NB4 (cell line): ENCODE measurements around the gene HECTD4.
"Not testable (repeated sequence)": the region's sequence is repeated elsewhere in the genome, so short reads cannot be mapped to it uniquely, and the experiment has no call there.

Experiments used
- DNase-seq: peaks from one replicate; pipeline ENCODE4 v3.0.0; 2010; ENCODE audit warnings: low read depth
- H3K4me3 ChIP-seq: one replicate; pipeline ENCODE4 v1.5.1; 2011; ENCODE audit warnings: mild to moderate bottlenecking, low read depth, low read length, moderate library complexity
- MYC ChIP-seq: IDR thresholded peaks from 2 replicates; pipeline ENCODE4 v1.6.1; 2011; ENCODE audit warnings: low read depth, low read length
- POLR2A ChIP-seq: IDR thresholded peaks from 2 replicates; pipeline ENCODE4 v1.6.1; 2011; ENCODE audit warnings: mild to moderate bottlenecking; ENCODE audit not compliant: insufficient read length; ENCODE audit errors: extremely low read depth
- TF ChIP-seq, protein P1 (sequence below): IDR thresholded peaks from 2 replicates; pipeline ENCODE4 v1.6.1; 2011; ENCODE audit warnings: low read depth, low read length
- TF ChIP-seq, protein P2 (sequence below): IDR thresholded peaks from one replicate; pipeline ENCODE4 v1.5.1; 2012; ENCODE audit warnings: low read depth, low read length

HECTD4 gene

DNA sequence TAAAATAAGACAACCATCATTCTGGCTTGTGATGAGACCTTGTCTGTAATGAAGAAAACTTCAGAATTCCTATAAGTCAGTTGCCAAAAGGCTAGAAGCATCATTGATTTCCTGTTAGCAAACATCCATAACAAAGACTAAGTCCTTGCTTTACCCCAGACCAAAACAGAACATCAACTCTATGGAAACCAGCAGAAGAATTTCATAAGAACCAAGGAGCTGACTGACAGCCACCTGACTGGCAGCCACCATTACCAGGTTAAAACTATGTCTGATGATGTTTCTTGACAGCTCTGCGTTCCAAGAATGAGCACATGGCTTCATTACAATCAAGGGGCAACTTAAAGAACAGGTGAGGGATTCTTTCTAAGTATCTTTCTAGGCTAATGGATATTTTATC is 29.3 kb downstream of the HECTD4 start:
- DNase-seq = no peak
- TF ChIP-seq, protein P1, sequence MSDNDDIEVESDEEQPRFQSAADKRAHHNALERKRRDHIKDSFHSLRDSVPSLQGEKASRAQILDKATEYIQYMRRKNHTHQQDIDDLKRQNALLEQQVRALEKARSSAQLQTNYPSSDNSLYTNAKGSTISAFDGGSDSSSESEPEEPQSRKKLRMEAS = peak; percentile 49
- TF ChIP-seq MYC = no peak

DNA sequence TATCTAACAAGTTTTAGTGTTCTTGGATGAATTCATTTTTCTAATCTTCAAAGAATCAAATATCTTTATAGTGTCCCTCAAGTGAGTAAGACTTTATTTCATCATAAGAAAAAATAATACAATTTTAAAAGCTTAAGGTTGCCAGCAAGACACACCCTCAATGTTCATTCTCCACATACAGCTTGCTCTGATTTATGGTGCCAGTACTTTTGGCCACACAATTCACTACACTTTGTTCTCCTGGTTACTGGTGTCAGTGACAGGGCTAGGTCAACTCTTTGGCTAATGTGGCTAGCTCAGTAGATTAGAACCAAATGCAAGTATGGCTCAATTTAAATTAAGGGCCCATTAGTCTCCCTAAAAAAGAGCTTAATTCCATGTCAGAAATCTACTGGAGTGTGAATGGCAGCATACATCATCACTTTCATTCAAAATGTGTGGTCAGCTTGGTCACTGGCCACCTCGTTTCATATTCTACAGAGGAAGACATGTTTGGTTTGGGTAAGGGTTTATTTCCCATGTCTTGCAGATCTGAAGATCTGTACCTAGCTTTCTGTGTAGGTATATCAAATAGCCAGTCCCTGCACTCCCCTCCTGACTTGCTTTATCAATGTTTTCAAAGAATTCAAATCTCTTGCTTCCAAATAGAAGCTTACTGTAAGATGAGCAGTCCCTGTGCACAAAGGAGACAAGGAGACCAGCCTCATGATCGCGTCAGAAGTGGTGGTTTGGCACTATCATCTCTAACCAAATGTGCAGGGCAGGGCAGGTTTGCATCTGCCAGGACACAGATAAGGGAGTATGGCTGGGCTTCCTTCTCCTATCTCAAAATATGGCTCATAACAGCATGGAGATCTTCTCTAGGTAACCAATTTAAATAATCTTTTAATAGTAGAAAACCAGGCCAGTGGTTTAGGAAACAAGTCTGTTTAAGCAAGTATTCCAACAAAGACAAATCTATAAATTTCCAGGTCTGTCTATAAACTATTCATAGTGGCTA is 31.3 kb downstream of the HECTD4 start:
- H3K4me3 ChIP-seq = no peak overlapping the region
- DNase-seq = no peak
- TF ChIP-seq MYC (no peak), POLR2A (no peak)
- TF ChIP-seq, protein P2, sequence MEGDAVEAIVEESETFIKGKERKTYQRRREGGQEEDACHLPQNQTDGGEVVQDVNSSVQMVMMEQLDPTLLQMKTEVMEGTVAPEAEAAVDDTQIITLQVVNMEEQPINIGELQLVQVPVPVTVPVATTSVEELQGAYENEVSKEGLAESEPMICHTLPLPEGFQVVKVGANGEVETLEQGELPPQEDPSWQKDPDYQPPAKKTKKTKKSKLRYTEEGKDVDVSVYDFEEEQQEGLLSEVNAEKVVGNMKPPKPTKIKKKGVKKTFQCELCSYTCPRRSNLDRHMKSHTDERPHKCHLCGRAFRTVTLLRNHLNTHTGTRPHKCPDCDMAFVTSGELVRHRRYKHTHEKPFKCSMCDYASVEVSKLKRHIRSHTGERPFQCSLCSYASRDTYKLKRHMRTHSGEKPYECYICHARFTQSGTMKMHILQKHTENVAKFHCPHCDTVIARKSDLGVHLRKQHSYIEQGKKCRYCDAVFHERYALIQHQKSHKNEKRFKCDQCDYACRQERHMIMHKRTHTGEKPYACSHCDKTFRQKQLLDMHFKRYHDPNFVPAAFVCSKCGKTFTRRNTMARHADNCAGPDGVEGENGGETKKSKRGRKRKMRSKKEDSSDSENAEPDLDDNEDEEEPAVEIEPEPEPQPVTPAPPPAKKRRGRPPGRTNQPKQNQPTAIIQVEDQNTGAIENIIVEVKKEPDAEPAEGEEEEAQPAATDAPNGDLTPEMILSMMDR = no peak
- TF ChIP-seq, protein P1 = no peak

More for the DNA sequence above, 29.3 kb downstream of the HECTD4 start:
- H3K4me3 ChIP-seq = no peak overlapping the region

DNA sequence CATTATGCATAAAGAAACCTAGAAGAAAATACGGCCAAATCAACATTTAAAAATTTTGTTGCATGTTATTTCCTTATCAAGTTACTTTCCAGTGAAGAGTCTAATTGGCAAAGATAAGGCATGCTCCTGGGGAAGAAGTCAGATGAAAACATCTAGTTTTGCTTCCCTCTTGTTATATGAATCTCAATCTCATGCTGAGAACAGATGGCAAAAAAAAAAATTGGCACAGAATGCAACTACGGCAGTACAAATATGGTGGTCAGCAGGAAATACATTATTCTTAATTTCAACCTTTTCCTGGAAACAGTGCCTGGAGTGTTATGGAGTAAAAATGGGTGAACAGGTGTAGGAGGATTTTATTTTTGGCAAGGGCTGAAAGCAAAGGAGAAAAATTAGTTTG is 32.8 kb downstream of the HECTD4 start:
- TF ChIP-seq, protein P1 = no peak
- TF ChIP-seq, protein P2 = no peak
- no peak for TF ChIP-seq POLR2A
- no peak for TF ChIP-seq MYC
- no peak for DNase-seq
- H3K4me3 ChIP-seq = no peak overlapping the region

DNA sequence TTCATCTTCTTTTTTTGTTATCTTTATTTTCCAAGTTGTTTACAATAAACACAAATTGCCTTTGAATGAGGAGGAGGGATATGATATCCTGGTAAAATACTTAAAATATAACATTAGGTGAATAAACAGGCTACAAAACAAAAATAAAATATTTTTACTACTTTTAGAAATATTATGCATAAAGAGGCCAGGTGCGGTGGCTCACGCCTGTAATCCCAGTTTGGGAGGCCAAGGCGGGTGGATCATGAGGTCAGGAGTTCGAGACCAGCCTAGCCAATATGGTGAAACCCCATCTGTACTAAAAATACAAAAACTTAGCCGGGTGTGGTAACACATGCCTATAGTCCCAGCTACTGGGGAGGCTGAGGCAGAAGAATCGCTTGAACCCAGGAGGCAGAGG is 33.3 kb downstream of the HECTD4 start:
- not testable (repeated sequence) for DNase-seq, H3K4me3 ChIP-seq

DNA sequence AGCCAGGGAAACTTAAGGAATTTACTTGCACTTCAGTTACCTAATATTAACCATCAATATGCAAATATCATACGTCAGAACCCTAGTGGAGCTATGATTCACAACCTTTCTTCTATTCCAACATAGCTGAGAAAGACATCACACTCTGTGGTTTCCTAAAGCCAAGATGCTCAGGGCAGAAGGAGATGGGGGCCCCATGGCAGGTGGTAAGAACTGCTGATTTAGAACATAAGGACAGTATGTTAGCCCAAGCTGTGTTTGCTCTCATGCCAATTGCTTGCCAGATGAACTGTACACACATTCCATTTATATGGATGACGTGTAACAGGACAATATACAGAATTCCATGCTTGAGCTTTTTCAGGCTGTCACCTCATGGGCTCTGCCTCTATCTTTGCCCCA is 34.6 kb downstream of the HECTD4 start:
- H3K4me3 ChIP-seq = no peak overlapping the region
- DNase-seq = peak; percentile 25
- TF ChIP-seq, protein P1 = no peak
- TF ChIP-seq, protein P2 = no peak
- TF ChIP-seq MYC (no peak), POLR2A (no peak)

DNA sequence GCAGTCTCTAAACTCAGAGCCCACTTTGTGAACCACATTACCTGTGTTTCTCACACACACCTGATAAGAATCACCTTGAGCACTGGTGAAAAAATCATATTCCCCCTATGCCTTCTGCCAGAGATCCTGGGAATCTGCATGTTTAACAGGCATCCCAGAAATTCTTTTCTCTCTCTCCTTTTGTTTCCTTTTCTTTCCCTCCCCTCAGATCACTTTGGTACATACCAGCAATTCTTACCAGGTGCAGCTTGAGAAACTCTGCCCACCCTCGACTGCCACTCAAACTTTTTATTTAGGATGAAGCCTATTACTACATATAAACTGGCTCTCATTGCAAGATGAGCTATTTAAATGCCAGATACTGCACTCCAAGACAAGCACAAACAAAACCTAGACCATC is 36.0 kb downstream of the HECTD4 start:
- TF ChIP-seq MYC (no peak), POLR2A (no peak)
- TF ChIP-seq, protein P2 = no peak
- TF ChIP-seq, protein P1 = no peak
- no peak overlapping the region for H3K4me3 ChIP-seq
- no peak for DNase-seq
